GM12878 (cell line): ENCODE results near the gene AVEN. TPM values are rescaled to one million over a fixed set of nuclear protein-coding genes. Genes with fewer than 3 reads are reported as not detected.

ENCODE experiments used
- ATAC-seq: fragments of 200-7000 bp; cut with Tn5 transposase; 3 replicates; pipeline ENCODE4 v1.9.1; 2020; ENCODE audit warnings: mild to moderate bottlenecking, moderate library complexity
- BruUV-seq: library from RNA; stranded (reverse); fragments of 400-500 nt; replicated peaks from 2 replicates; lab custom pipeline; 2021; lab: Mats Ljungman, UMichigan
- CTCF ChIA-PET: fragments of 300-600 bp; sonication (Branson Sonifier 250); formaldehyde crosslinking; extraction: SDS; loops from one replicate; lab custom pipeline; 2021; ENCODE audit warnings: inconsistent platforms; lab: Yijun Ruan, JAX
- POLR2A ChIA-PET: fragments of 350-600 bp; formaldehyde crosslinking; extraction: SDS; loops from one replicate; lab custom pipeline; 2021; ENCODE audit warnings: inconsistent platforms; lab: Charles Lee
- RAD21 ChIA-PET: fragments of 300-600 bp; sonication (Branson Sonifier 250); formaldehyde crosslinking; loops from one replicate; lab custom pipeline; 2023; ENCODE audit warnings: antibody characterized with exemption; ENCODE audit not compliant: unreplicated experiment; lab: Charles Lee
- SMC1A ChIA-PET: fragments of 300-600 bp; sonication (Branson Sonifier 250); formaldehyde crosslinking; loops from one replicate; lab custom pipeline; 2023; ENCODE audit not compliant: unreplicated experiment, uncharacterized antibody; lab: Charles Lee
- DNase-seq: peaks from one replicate; pipeline ENCODE4 v3.0.0-alpha.2; 2011; ENCODE audit warnings: low read depth, low spot score
- FAIRE-seq: peaks from 3 replicates; lab custom pipeline; 2011; peaks lifted over from hg19 to GRCh38; lab: Jason Lieb, UNC
- H2AFZ ChIP-seq: 2 replicates; pipeline ENCODE4 v1.6.0; 2011; ENCODE audit warnings: low read depth, low read length, control low read depth; ENCODE audit not compliant: control insufficient read depth
- H3K27ac ChIP-seq: 2 replicates; pipeline ENCODE4 v1.5.1; 2011; ENCODE audit warnings: control low read depth; ENCODE audit not compliant: control insufficient read depth, insufficient read depth
- H3K27me3 ChIP-seq, 2 experiments: replicated peaks in 1 of 2; 2 replicates each; pipeline versions ENCODE4 v1.6.0 to v1.6.1; 2011; ENCODE audit warnings: low read length in 1 of 2; ENCODE audit not compliant: control insufficient read depth in 2 of 2, insufficient read depth in 2 of 2
- H3K36me3 ChIP-seq, 2 experiments: 2 replicates each; pipeline ENCODE4 v1.5.1; 2011; ENCODE audit warnings: low read length in 1 of 2; ENCODE audit not compliant: control insufficient read depth in 2 of 2, insufficient read depth in 2 of 2
- H3K4me1 ChIP-seq: 2 replicates; pipeline ENCODE4 v1.6.1; 2011; ENCODE audit warnings: mild to moderate bottlenecking, low read length, moderate library complexity, mixed read lengths; ENCODE audit not compliant: control insufficient read depth, insufficient read depth
- H3K4me2 ChIP-seq: 2 replicates; pipeline ENCODE4 v1.6.0; 2011; ENCODE audit warnings: control low read depth; ENCODE audit not compliant: control insufficient read depth, insufficient read depth
- H3K4me3 ChIP-seq: fragments of 200-600 bp; sonication (generic); 2 replicates; pipeline ENCODE4 v1.5.1; 2016
- H3K79me2 ChIP-seq: 2 replicates; pipeline ENCODE4 v1.6.0; 2011; ENCODE audit warnings: low read length; ENCODE audit not compliant: control insufficient read depth, insufficient read depth
- H3K9ac ChIP-seq: 2 replicates; pipeline ENCODE4 v1.8.0; 2011; ENCODE audit warnings: low read length, control low read depth, mixed read lengths; ENCODE audit not compliant: control insufficient read depth, insufficient read depth
- H3K9me3 ChIP-seq: replicated peaks from 3 replicates; pipeline ENCODE4 v1.5.1; 2011; ENCODE audit warnings: mild to moderate bottlenecking, low read length; ENCODE audit not compliant: control insufficient read depth, insufficient read depth
- H4K20me1 ChIP-seq: 2 replicates; pipeline ENCODE4 v1.6.0; 2011; ENCODE audit not compliant: control insufficient read depth, insufficient read depth
- BCLAF1 ChIP-seq: fragments of 450-650 bp; IDR thresholded peaks from 2 replicates; pipeline ENCODE4 v1.6.1; 2017; ENCODE audit warnings: antibody characterized with exemption, mild to moderate bottlenecking, moderate library complexity
- CBX5 ChIP-seq: sonication (generic); IDR thresholded peaks from 2 replicates; pipeline ENCODE4 v1.6.1; 2016; ENCODE audit warnings: low read depth, moderate library complexity, mild to moderate bottlenecking, inconsistent platforms
- CHD2 ChIP-seq: IDR thresholded peaks from 2 replicates; pipeline ENCODE4 v1.6.1; 2011; ENCODE audit warnings: low read depth, low read length, improper control_type of control experiment, borderline replicate concordance
- EP300 ChIP-seq, 2 experiments: fragments of 150-350 bp in 1 of 2; IDR thresholded peaks; 2 replicates each; pipeline ENCODE4 v1.6.1; 2011 to 2012; ENCODE audit warnings: low read depth in 2 of 2, low read length in 2 of 2, borderline replicate concordance in 1 of 2, improper control_type of control experiment in 1 of 2, inconsistent platforms in 1 of 2; ENCODE audit not compliant: control insufficient read depth in 1 of 2
- HCFC1 ChIP-seq: fragments of 150-350 bp; IDR thresholded peaks from 2 replicates; pipeline ENCODE4 v1.6.1; 2014; ENCODE audit warnings: low read length
- HSF1 ChIP-seq: fragments of 150-350 bp; IDR thresholded peaks from 2 replicates; pipeline ENCODE4 v1.6.1; 2014; ENCODE audit warnings: mild to moderate bottlenecking, low read depth, low read length
- IRF5 ChIP-seq: fragments of 450-650 bp; IDR thresholded peaks from 2 replicates; pipeline ENCODE4 v1.6.1; 2017; ENCODE audit warnings: borderline replicate concordance
- MTA2 ChIP-seq: fragments of 450-650 bp; IDR thresholded peaks from 2 replicates; pipeline ENCODE4 v1.6.1; 2016; ENCODE audit warnings: low read depth, mild to moderate bottlenecking, moderate library complexity
- NBN ChIP-seq: fragments of 450-650 bp; IDR thresholded peaks from 2 replicates; pipeline ENCODE4 v1.6.1; 2016
- NFIC ChIP-seq: IDR thresholded peaks from 2 replicates; pipeline ENCODE4 v1.6.1; 2012; ENCODE audit warnings: low read depth, mild to moderate bottlenecking, inconsistent platforms, low read length, moderate library complexity
- NRF1 ChIP-seq: conservative IDR thresholded peaks from 2 replicates; pipeline ENCODE4 v1.6.1; 2011; ENCODE audit warnings: mild to moderate bottlenecking, low read depth, low read length, improper control_type of control experiment
- SMARCA5 ChIP-seq: fragments of 450-650 bp; IDR thresholded peaks from 2 replicates; pipeline ENCODE4 v1.6.1; 2017; ENCODE audit warnings: mild to moderate bottlenecking
- SMC3 ChIP-seq: IDR thresholded peaks from 2 replicates; pipeline ENCODE4 v1.6.1; 2011; ENCODE audit warnings: low read length, improper control_type of control experiment, borderline replicate concordance
- TARDBP ChIP-seq: IDR thresholded peaks from 2 replicates; pipeline ENCODE4 v1.6.1; 2016; ENCODE audit warnings: borderline replicate concordance
- TCF3 ChIP-seq: IDR thresholded peaks from 2 replicates; pipeline ENCODE4 v1.6.1; 2012; ENCODE audit warnings: low read depth, mild to moderate bottlenecking, low read length, borderline replicate concordance; ENCODE audit not compliant: insufficient read depth
- YBX1 ChIP-seq: fragments of 450-650 bp; IDR thresholded peaks from 2 replicates; pipeline ENCODE4 v1.6.1; 2016; ENCODE audit warnings: antibody characterized with exemption
- YY1 ChIP-seq: IDR thresholded peaks from 2 replicates; pipeline ENCODE4 v1.6.1; 2011; ENCODE audit warnings: low read depth, mild to moderate bottlenecking, low read length
- ZBED1 ChIP-seq: IDR thresholded peaks from 2 replicates; pipeline ENCODE4 v1.6.1; 2016; ENCODE audit warnings: borderline replicate concordance
- ZSCAN29 ChIP-seq: fragments of 450-650 bp; IDR thresholded peaks from 2 replicates; pipeline ENCODE4 v1.6.1; 2017; ENCODE audit warnings: mild to moderate bottlenecking, moderate library complexity
- WGBS: methylation state at CpG from one replicate; pipeline ENCODE4 v1.1.6; 2016; ENCODE audit warnings: low lambda C conversion rate; ENCODE audit not compliant: insufficient replicate concordance, insufficient coverage; ENCODE audit errors: missing lambda C conversion rate; 5-methylcytosine and 5-hydroxymethylcytosine counted together
- in situ Hi-C: fragments of 300-500 bp; cut with MboI; formaldehyde crosslinking; loops from 9 replicates; pipeline ENCODE4 v1.14.3; 2018; ENCODE audit warnings: mixed read lengths
- intact Hi-C: fragments of 100-400 bp; cut with micrococcal nuclease; formaldehyde crosslinking; loops from one replicate; pipeline ENCODE4 v1.14.2; 2022; ENCODE audit not compliant: unreplicated experiment
- polyA plus RNA-seq, 11 experiments: library from polyadenylated mRNA; depleted of rRNA in 4 of 11; unstranded in 6 of 11; stranded (reverse) in 5 of 11; fragments of >200 nt; fragmentation: Nextera tagmentation in 4 of 11; fragmentation: Illumina TruSeq in 1 of 11; extraction: Ambion mirVana in 4 of 11; extraction: Trizol in 1 of 11; gene quantifications; 1 replicate in 1 of 11; 2 replicates in 10 of 11; pipeline versions ENCODE4 v1.2.1 to v1.2.3, GENCODE V29; 2011 to 2016; ENCODE audit warnings: inconsistent platforms in 2 of 11, missing spikeins in 2 of 11, low read depth in 1 of 11
- total RNA-seq, 4 experiments: library from RNA; depleted of rRNA in 3 of 4; stranded (reverse); fragments of >200 nt in 3 of 4; fragmentation: Illumina TruSeq in 1 of 4; extraction: Trizol in 1 of 4; gene quantifications; 2 replicates each; pipeline versions ENCODE4 v1.2.1 to v1.2.3, GENCODE V29; 2013 to 2021

Gene AVEN
- total and polyA plus RNA-seq, 10 of the 15 experiments (the other 5 are each of a cell fraction or from before 2014, with no cell fraction given) = 1.4 to 15.1 (median 10.5) TPM

- BruUV-seq = no TSS peak
- Histone ChIP-seq H3K27ac (no peak overlapping the region), H2AFZ (no peak overlapping the region), H3K36me3 (no peaks in the 10 kb centered on the region), H3K4me1 (no peaks in the 10 kb centered on the region), H3K4me3 (no peak overlapping the region), H3K4me2 (no peak overlapping the region), H3K79me2 (no peaks in the 10 kb centered on the region), H4K20me1 (no peaks in the 10 kb centered on the region), H3K9ac (no peak overlapping the region), H3K9me3 (no peaks in the 10 kb centered on the region), H3K27me3 (no peaks in the 10 kb centered on the region)
- RAD21 ChIA-PET = no interaction called here
- POLR2A ChIA-PET = interaction anchor here (0.7 kb wide), 1 partner anchor 29 kb away, joined by 3 read pairs; no protein-coding TSS in a partner anchor
- WGBS = 64% methylated on average over 3 of the region's 3 CpGs
- ATAC-seq = no peak
- CTCF ChIA-PET = no interaction called here
- SMC1A ChIA-PET = no interaction called here
- DNase-seq = no peak
- no peak for TF ChIP-seq ZSCAN29
- TF ChIP-seq EP300 (IDR thresholded peaks at IDR 0.05; ENCODE audit: borderline replicate concordance in 1 of 2, control insufficient read depth in 1 of 2, low read depth in 2 of 2, low read length in 2 of 2) = no peak
- TF ChIP-seq BCLAF1 = no peak
- TF ChIP-seq MTA2 = no peak
- no peak for TF ChIP-seq SMC3
- no peak for TF ChIP-seq YY1
- no peak for TF ChIP-seq TCF3
- no peak for TF ChIP-seq CBX5
- TF ChIP-seq CHD2 = no peak
- TF ChIP-seq HSF1 = no peak
- TF ChIP-seq ZBED1 = no peak
- no peak for TF ChIP-seq NFIC
- TF ChIP-seq NRF1 = no peak
- TF ChIP-seq IRF5 = no peak
- TF ChIP-seq HCFC1 = no peak
- TF ChIP-seq NBN = no peak
- no peak for TF ChIP-seq YBX1
- TF ChIP-seq TARDBP = no peak
- TF ChIP-seq SMARCA5 = no peak
- intact Hi-C loops (no loop called here), in situ Hi-C loops (no loop called here)
- FAIRE-seq = no peak
These were observed 104.6 kb downstream of the AVEN start for GRCh38 chr15:33934396-33934795.
